ENCODE results near the gene CDKN2D. TPM values are rescaled to one million over a fixed set of nuclear protein-coding genes. Genes with fewer than 3 reads are reported as not detected.
"Not testable (repeated sequence)": the region's sequence is repeated elsewhere in the genome, so short reads cannot be mapped to it uniquely, and the experiment has no call there.

Gene CDKN2D
- total RNA-seq, 1 donor from 2014 or later = 10.5 TPM

DNA sequence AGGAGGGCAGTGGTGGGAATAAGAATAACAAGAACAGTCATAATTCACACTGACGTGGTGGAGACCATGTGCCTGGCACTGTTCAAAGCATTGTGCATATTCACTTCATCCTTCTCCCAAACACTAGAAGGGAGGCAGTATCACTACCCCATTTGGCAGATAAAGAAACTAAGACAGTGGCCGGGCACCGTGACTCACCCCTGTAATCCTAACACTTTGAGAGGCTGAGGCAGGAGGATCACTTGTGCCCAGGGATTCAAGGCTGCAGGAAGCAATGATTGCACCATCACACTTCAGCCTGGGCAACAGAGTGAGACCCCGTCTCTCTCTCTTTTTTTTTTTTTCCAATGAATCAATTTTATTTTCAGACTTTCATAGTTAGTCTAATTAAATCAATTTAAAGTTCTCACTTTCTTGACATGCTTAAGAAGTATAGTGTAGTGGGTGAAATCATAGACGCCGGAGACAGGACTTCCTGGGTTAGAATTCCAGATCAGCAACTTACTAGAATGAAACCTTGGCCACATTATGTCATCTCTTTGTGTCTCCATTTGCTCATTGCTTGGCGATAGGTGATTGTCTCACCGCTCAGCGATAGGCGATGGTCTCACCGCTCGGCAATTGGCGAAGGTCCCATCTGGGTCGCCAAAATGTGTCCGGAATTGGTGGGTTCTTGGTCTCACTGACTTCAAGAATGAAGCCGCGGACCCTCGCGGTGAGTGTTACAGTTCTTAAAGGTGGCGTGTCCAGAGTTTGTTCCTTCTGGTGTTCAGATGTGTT lies 30.4 kb downstream of the CDKN2D start:
- no peak for DNase-seq
- TF ChIP-seq, protein P1, sequence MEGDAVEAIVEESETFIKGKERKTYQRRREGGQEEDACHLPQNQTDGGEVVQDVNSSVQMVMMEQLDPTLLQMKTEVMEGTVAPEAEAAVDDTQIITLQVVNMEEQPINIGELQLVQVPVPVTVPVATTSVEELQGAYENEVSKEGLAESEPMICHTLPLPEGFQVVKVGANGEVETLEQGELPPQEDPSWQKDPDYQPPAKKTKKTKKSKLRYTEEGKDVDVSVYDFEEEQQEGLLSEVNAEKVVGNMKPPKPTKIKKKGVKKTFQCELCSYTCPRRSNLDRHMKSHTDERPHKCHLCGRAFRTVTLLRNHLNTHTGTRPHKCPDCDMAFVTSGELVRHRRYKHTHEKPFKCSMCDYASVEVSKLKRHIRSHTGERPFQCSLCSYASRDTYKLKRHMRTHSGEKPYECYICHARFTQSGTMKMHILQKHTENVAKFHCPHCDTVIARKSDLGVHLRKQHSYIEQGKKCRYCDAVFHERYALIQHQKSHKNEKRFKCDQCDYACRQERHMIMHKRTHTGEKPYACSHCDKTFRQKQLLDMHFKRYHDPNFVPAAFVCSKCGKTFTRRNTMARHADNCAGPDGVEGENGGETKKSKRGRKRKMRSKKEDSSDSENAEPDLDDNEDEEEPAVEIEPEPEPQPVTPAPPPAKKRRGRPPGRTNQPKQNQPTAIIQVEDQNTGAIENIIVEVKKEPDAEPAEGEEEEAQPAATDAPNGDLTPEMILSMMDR (IDR thresholded peaks at IDR 0.05) = no peak
- Histone ChIP-seq H3K4me1 (peaks cover 4% of the 10 kb centered on the region), H3K4me3 (no peak overlapping the region), H3K9me3 (no peaks in the 10 kb centered on the region), H3K36me3 (no peaks in the 10 kb centered on the region), H3K27me3 (peaks cover 5% of the 10 kb centered on the region), H3K27ac (no peak overlapping the region)
- ATAC-seq = peak; percentile 15
- intact Hi-C loops (cut with DNase I) = no loop called here

GRCh38 chr19:10537668-10538067 lies 31.1 kb downstream of the CDKN2D start:
- Histone ChIP-seq H3K9me3 (no peaks in the 10 kb centered on the region), H3K4me3 (no peak overlapping the region), H3K27ac (no peak overlapping the region), H3K4me1 (no peaks in the 10 kb centered on the region), H3K27me3 (peaks cover 5% of the 10 kb centered on the region), H3K36me3 (no peaks in the 10 kb centered on the region)
- DNase-seq (no peak), ATAC-seq (no peak)
- TF ChIP-seq, protein P1 (IDR thresholded peaks at IDR 0.05) = no peak
- intact Hi-C loops (cut with DNase I) = no loop called here

DNA sequence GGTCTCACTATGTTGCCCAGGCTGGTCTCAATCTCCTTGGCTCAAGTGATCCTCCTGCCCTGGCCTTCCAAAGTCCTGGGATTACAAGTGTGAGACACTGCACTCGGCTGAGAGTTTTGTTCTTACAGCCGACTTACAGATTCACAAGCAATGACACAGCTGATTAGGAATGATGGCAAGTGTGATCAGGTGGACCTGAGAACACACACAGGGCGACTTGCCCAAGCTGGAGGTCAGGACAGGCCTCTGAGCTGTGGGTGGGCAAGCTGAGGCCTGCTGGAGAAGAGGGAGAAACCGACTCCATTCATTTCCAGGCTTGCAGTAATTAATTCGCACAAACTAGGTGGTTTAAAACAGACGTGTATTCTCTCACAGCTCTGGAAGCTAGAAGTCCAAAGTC lies 33.2 kb downstream of the CDKN2D start:
- no peak for ATAC-seq
- DNase-seq = no peak

GRCh38 chr19:10533646-10534386 lies 35.0 kb downstream of the CDKN2D start:
- no peaks in the 10 kb centered on the region for H3K9me3 ChIP-seq
- H3K27ac ChIP-seq = no peak overlapping the region
- H3K4me1 ChIP-seq = no peaks in the 10 kb centered on the region
- no peak overlapping the region for H3K4me3 ChIP-seq
- peaks cover 5% of the 10 kb centered on the region for H3K27me3 ChIP-seq
- TF ChIP-seq, protein P1 (IDR thresholded peaks at IDR 0.05) = no peak
- ATAC-seq = peak; percentile 48
- no peak for DNase-seq
- intact Hi-C loops (cut with DNase I) = no loop called here
- H3K36me3 ChIP-seq = no peaks in the 10 kb centered on the region

More for the DNA sequence above, 33.2 kb downstream of the CDKN2D start:
- no peak overlapping the region for H3K27ac ChIP-seq
- H3K9me3 ChIP-seq = no peaks in the 10 kb centered on the region
- H3K4me1 ChIP-seq = no peaks in the 10 kb centered on the region
- TF ChIP-seq, protein P1 (IDR thresholded peaks at IDR 0.05) = no peak
- H3K36me3 ChIP-seq = no peaks in the 10 kb centered on the region
- intact Hi-C loops (cut with DNase I) = no loop called here
- H3K27me3 ChIP-seq = peaks cover 5% of the 10 kb centered on the region
- H3K4me3 ChIP-seq = no peak overlapping the region

GRCh38 chr19:10532457-10532856 lies 36.3 kb downstream of the CDKN2D start:
- TF ChIP-seq, protein P1 (IDR thresholded peaks at IDR 0.05) = no peak
- Histone ChIP-seq H3K27ac (no peak overlapping the region), H3K9me3 (no peaks in the 10 kb centered on the region), H3K36me3 (no peaks in the 10 kb centered on the region), H3K27me3 (peaks cover 5% of the 10 kb centered on the region), H3K4me3 (no peak overlapping the region), H3K4me1 (no peaks in the 10 kb centered on the region)
- no peak for ATAC-seq
- no peak for DNase-seq
- intact Hi-C loops (cut with DNase I) = no loop called here

- H3K4me3 ChIP-seq; H3K36me3 ChIP-seq; DNase-seq; H3K4me1 ChIP-seq; ATAC-seq; H3K27ac ChIP-seq; intact Hi-C loops (cut with DNase I); H3K9me3 ChIP-seq; H3K27me3 ChIP-seq: not testable (repeated sequence)
Observed at GRCh38 chr19:10526887-10527286, 41.9 kb downstream of the CDKN2D start.
